GM18508 (cell line): ENCODE data around the gene RPS6KA4.
"Not testable (repeated sequence)": the region's sequence is repeated elsewhere in the genome, so short reads cannot be mapped to it uniquely, and the experiment has no call there.

Source experiments
- ATAC-seq: cut with Tn5 transposase; IDR thresholded peaks from one replicate; pipeline ENCODE4 v1.9.1; 2021; ENCODE audit warnings: moderate number of reproducible peaks; ENCODE audit not compliant: insufficient read depth, unreplicated experiment

RPS6KA4 gene

GRCh38 chr11:64410404-64410734 lies 51.4 kb downstream of the RPS6KA4 start:
- ATAC-seq = no peak

GRCh38 chr11:64413417-64413816 lies 54.5 kb downstream of the RPS6KA4 start:
- no peak for ATAC-seq

- ATAC-seq = no peak
Observed at GRCh38 chr11:64415286-64415685, 56.3 kb downstream of the RPS6KA4 start.

DNA sequence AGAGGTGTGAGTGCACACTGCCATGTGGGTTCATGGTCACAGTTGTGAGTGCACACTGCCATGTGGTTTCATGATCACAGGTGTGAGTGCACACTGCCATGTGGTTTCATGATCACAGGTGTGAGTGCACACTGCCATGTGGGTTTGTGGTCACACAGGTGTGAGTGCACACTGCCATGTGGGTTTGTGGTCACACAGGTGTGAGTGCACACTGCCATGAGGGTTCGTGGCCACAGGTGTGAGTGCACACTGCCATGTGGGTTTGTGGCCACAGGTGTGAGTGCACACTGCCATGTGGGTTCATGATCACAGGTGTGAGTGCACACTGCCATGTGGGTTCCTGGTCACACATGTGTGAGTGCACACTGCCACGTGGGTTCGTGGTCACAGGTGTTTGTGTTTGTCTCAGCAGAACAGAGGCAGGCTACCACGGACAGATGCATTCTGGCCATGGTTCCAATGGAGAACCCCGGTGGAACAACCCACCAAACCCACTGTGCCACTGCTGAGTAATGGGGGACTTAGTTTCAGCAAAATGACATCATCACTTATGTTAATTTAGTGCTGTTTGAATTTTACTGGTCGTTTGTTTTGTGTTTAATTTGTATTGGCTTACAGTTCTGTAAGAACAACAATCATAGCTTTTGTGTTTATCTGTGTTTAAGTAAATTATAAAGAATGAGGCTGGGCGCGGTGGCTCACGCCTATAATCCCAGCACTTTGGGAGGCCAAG lies 57.2 kb downstream of the RPS6KA4 start:
- no peak for ATAC-seq

DNA sequence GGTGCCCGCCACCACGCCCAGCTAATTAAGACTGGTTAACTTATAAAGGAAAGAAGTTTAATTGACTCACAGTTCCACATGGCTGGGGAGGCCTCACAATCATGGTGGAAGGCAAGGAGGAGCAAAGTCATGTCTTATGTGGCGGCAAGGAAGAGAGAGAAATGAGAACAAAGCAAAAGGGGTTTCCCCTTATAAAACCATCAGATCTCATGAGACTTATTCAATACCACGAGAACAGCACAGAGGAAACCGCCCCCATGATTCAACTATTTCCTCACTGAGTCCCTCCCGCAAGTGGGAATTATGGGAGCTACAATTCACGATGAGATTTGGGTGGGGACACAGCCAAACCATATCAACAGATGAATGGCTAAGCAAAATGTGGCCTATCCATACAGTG lies 59.3 kb downstream of the RPS6KA4 start:
- ATAC-seq = not testable (repeated sequence)

- ATAC-seq = no peak
Observed at GRCh38 chr11:64419257-64419790, 60.4 kb downstream of the RPS6KA4 start.

GRCh38 chr11:64419818-64420485 lies 61.0 kb downstream of the RPS6KA4 start:
- no peak for ATAC-seq
